GM21381 (cell line): ENCODE results near the gene SORBS2.

Experiments used
- ATAC-seq: cut with Tn5 transposase; IDR thresholded peaks from one replicate; pipeline ENCODE4 v1.9.1; 2021; ENCODE audit warnings: mild to moderate bottlenecking, moderate library complexity; ENCODE audit not compliant: unreplicated experiment

The SORBS2 gene

DNA sequence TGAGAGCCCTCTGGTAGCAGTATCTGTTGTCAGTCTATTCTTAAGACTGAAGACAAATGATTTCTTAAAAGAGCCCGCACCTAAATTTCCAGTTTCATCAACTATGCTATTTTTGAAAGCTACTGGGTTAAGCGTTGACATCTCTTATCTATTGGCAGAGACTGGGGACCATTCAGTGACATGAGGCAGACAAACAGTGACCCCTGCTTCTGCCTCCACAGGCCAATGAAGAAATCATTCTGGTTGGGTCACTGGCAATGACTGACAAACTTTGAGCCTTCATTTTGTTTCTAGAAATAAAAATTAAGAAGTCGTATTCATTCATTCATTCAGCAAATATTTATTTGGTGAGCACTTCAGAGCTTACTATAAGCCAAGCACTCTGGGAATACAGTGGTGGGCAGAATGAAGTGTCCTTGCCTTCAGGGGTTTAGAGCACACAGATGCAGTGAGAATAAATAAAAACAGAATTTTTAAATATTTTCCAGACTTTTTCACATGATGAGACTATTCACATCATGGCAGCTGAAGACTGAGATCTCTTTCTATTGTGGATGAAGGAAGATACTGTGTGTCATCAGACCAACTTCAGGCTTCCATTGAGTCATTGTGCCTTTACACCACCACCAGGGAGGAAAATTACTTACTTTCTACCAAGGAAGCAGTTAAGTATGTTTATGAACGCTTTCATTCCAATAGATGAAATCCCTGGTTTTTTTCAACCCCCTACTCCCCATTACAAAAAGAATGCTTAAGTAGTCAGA, 36.0 kb downstream of the SORBS2 start:
- ATAC-seq, result no peak

DNA sequence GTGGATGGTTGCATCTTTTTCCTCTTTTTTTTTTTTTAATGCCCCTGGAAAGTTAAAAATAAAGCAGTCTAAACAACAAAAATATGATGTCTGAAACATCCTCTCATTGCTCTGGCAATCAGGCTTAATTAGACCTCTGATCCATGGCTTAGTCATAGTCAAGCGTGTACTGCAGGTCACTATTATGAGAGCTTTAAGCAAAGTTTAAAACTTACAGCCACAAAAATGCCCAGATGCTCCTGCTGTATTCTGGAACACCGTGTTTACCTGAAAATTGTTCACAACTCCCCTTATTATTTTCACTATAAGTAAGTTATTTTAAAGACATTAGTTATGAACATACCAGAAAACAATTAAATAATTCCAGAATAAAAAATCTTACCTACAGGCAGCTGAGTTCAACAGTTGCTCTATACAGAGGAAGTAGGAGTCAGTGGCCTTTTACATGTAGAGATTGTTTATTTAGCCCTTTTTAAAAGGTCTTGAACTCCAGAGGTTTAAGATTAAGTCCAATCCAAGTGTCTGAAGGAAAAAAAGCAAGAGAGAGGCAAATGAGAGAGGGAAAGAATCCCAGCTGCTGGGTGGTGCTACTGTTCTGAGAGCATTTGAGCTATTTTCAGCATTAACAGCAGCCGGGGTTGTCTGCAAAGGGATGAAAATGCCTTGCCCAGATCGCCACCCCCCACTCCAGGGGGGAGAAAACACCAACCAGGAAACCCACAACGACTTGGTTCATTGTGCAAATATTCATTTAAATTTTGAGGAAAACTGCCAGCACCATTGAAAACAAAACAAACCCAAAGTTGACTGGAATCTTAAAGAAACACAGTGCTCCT, 36.9 kb downstream of the SORBS2 start:
- no peak for ATAC-seq

DNA sequence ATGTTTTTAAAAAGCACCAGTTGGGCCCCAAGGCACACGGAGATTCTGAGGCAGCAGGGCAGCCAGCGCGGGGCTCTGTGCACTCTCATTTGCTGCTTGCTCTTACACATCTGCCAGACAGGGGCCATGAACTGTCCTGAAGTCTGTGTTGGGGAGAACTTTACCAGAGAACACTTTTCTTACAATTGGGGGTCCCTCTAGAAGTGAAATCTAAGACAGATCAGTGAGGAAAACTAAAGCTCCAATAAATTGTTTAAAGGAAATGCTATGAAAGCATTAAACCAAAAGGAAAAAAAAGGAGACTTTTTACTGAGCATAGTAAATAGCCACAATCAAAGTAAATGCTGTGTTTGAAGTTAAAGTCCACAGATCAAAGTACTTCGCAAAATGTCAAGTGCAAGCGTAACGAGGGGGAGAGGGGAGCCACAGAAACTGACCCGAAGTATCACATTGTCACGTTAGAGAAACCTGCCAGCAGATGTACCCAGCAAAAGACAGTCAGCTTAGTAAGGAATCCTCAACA, 37.8 kb downstream of the SORBS2 start:
- ATAC-seq, result no peak

DNA sequence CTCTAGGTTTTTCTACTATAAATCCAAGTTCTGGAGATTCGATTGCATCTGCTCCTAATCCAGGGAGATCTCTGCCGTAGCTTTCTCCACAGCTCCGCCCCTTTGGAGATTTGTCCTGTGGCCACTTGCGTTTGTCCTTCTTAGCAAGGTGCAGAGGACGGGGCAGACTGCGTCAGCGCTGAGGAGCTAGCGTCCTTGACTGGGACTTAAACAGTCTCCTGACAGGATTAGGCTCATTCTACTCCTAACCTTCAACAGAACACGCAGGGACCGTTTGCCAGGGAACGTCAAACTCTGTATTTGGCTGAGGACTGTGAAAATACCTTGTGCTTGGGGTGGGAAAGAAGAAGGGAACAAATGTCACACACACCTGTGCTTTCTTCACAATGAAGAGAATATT, 38.6 kb downstream of the SORBS2 start:
- ATAC-seq, result no peak

DNA sequence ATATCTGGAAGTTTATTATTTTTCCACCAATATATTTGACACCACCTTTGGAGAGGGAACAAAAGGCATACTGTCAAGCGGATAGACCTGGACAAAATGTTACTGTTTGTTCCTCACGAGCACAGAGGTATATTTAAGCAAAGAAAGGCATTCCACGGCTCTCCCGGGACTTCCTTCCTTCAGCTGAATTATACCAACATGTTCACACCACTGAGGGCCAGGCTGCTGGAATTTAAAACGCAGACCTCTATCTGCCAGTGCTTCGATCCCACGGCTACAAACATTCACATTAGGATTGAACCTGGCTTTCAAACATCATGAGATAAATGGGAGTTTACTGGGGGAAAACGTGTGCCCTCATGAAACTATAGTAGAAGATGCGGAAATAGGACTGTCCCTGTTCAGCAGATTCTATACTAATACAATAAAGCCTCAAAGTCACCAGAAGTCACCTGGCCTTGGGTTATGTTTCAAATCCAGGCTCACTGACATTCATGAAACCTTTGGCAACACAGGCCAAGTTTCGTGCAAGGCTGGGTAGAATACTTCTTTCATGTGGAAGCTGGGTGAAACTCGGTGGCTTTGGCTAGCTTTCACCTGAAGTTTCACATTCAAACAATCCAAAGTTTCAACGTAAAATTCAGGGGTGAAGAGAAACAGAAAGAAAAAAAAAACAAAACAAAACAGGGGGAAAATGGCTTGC, 39.5 kb downstream of the SORBS2 start:
- ATAC-seq, result no peak

DNA sequence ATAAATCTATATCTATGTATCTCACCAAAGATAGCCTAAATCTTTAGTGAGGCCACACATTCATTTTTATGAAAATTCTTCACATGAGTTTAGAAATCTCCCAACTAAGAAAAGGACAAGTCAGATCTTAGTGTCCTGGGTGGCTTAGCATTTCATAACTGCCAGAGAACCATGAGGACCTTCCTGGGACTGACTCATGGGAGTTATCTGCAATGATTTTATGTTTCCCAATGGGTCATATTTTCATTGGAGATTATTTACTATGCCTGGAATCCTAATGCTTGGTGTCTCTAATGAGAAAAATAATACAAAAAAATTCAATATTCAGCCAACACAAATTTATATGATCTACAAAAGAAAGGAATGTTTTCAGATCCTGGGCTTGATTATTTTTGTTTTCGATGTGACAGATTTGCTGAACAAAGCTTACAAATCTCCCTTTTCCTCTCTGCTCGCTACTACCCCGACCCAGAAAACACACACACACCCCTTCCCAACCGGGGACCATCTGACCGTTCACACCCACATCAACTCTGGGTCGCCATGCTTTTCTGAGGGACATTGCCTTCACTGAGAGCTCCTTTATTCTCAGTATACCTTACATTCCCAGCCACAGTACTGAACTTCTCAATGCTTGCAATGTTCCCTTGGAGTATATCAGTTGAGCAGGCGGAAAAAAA, 40.1 kb downstream of the SORBS2 start:
- no peak for ATAC-seq

DNA sequence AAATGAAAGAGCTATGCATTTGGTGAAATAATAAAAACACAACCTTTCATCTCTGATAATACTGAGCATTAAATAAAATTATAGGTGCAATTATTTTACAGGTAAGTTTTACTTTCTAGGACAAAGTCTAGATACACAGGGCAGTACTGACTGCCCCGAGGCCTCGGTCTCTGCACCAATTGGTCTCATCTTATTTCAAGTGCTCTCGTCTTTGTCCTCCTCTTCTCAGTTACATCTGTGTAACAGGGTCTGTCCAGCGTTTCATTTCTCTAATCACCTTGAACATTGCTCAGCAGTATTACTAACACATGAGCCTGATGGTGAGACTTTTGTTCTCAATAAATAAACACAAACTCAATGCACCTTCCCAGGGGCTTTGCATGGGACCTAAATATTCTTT, 44.5 kb downstream of the SORBS2 start:
- no peak for ATAC-seq

DNA sequence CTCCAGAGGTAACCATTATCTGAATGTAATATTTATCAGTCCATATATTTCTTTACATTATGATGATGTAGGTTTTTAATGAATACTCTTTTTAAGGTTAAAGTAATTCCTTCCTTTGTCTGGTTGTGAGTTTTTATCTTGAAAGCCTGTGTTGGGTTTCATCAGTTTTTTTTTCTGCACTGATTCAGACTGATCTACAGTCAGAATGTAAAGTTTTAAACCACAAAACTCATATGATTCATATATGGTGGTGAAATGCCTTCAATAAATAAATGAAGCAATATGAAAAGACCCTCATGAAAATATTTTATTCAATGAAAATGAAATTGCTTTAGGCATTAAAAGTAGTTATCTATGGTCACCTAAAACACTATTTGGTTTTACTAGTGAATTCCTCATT, 47.1 kb downstream of the SORBS2 start:
- ATAC-seq, result no peak

DNA sequence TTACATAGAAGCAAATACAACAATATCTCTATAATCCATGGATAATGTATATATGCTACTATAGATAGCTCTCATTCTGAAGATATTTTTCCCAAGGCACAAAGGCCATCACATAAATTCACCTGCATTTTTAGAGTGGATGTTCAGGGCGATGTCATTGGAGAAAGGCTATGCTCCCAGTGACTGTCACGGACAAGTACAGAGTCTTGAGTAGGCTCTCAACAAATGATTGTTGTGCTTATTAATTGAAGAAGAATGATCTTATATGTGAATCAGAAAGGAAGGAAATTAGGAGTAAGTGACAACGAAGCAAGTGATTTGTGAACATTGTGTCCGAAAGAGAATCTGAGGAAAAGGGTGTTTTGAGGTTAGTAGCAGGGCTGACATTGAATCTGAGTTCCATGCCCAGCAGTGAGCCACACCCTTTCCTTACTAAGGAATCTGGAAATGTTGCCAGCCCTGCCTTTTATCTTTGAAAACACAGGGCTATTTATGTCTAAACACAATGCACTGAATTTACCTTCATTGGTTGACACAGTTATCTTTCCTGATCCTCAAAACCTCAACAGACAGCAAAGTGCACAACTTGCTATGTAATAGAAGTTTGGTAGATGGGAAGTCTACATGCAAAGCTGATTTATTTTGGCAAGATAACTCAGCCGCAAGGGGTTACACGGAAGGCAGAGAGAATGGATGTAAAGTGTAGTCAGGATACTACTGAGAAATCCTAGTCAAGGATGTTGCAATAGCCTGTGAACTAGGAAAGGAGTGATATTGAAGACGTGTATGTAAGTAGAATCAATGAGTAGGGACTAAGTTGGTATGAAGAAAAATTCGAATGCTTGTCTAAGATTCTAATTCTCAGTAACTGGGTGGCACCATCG, 50.4 kb downstream of the SORBS2 start:
- no peak for ATAC-seq

DNA sequence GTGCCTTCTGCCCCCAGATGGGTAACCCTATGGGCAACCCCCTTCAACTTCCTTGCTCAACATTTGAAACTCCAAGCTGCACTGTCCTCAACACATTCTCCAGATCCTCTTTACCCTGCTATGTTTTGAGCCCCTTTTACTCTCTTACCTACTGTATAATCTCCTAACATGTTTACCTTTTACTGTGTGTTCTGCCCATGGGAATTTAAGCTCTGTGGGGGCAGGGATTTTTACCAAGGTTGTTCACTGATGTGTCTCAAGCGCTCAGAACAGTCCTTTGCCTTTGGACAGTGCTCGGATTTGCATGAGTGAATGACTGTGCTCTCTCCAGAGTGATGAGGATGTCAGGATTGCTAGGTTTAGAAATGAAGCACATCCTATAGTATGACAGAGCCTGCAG, 53.2 kb downstream of the SORBS2 start:
- ATAC-seq, result no peak

DNA sequence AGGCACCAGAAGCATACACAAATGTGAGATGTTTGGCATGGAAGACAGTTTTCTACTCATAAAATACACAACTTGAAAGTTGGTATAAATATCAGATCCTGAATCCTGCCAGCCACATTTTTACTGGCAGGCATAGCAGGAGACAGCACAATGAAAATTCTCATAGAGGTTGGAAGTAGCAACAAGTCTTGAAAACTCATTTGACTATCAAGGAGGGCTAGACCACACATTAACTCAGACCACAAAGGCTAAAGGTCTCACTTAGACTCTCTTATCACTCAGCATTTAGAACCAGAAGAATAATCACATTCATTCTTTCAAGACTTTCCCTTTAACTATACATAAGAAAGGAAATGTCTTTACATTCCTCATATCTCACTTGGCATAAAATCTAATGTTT, 56.5 kb downstream of the SORBS2 start:
- no peak for ATAC-seq

DNA sequence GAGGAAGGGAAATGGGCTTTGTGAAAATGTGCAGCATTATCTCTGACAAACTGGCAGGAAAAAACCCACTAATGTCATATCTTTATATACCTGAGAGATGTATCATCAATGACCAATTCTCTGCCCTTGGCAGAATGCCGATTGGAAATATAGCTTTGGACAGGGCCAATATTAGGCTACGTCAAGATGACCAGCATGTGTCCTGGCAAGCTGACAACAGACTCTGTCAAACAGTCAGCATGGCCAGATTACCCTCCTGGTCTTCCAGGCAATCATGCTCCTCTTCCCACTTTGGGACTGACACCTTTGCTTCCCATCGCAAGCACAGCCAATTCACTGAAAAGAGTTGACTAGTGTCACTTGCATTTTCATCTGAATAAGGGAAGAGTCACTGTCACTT, 57.0 kb downstream of the SORBS2 start:
- ATAC-seq, result no peak

DNA sequence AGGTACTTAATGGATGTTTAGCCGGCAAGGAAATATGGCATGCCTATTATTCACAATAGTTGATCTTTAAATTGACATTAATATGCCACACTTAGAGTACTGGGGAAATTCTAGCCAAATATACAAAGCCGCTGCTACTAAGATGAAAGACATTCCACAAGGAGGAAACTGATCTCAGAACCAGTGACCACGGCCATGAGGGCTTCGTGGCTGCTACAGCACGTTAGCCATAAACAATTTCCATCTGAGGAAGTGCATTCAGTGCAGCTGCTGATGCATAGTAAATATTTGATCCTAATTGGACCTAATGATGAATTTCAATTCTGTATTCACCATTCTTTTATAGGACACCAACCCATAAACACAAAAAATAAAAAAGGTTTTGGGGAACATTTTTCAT, 59.1 kb downstream of the SORBS2 start:
- no peak for ATAC-seq

DNA sequence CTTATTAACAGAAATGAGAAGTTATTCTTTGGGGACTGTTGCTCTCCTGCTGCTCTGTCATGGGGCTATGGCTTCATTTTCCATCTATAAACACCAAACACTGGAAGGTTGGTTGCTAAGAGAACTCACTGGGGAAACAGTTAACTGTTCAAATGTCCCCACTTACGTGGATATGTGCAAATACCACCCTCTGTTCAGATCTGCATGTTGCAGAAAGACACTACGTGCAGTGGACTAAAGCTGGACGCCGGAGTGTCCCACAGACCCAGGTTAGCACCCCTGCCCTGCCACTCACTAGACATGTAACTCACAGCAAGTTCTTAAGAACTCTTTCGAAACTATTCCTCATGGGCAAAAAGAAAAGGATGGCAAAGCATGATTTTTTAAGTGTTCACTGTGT, 62.1 kb downstream of the SORBS2 start:
- ATAC-seq, result no peak

DNA sequence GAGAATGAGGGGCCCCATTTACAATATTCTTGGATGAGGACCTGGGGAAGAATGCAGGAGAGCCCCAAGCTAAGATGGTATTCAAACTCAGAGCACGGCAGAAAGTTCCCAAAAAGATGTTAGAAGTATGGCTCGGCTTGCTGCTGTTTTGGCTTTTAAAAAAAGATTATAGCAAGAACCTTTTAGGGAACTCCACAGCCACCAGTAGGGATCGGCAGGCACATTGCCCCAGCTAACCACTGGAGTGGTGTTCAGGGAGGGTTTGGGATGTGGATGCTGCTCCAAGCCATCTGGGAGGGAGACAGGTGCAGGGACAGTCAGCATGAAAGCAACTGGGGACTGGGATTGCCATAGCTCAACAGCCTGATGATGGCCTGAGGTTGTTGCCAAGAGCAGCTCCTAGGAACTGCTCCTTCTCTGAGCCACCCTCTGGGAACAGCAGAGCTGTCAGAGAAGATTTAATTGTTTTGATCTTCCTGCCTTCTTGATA, 63.0 kb downstream of the SORBS2 start:
- no peak for ATAC-seq

DNA sequence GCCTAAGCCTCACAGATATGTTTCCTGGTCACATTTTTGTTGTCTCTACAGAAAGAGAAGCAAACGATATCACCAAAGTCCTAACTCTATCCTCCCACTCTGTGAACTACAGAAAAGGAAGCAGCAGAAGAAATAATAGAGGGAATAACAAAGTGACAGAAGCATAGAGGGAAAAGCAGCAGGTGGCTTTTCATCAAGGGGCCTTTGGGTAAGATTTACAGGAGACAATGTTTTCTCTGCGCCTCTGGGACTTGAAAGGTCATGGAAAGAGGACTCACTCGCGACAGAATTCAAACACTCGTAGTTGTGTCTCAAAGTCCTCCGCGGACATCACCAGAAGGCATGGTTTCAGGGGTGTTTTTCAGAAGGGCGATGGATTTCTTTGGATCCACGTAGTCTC, 66.1 kb downstream of the SORBS2 start:
- no peak for ATAC-seq

DNA sequence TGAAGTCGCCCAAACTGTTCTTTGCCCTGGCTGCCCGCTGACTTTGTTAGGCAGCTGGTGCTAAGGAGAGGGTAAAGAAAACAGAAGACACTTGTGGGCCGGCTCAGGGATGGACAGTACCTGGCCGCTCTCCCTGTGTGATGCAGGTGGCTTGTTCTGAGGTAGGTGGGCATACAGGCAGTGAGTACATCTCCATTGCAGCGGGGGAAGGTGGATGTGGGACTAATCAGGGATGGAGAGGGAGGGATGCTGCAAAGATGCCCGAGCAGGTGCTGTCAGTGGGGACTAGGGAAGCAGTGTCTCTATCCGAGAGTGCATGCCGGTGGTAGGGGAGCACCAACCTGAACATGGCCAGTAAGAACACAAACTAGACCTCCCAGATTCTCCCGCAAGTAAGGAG, 67.0 kb downstream of the SORBS2 start:
- ATAC-seq, result no peak

DNA sequence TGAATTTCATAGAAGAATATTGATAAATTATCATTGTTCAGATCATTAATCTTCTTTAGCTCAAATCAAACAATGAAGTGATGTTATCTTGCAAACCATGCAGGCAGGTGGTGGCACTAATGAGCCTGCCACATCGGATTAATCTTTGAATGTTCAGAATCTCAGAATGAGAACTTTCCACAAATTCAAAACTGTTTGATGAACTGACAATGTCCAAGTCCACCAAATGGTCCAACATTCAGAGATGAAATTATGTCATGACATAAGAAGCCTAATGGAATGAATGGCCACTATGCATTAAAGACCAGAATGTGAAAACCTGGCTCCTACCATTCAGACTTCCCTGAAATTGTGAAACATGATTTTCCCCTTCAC, 67.5 kb downstream of the SORBS2 start:
- ATAC-seq, result no peak

DNA sequence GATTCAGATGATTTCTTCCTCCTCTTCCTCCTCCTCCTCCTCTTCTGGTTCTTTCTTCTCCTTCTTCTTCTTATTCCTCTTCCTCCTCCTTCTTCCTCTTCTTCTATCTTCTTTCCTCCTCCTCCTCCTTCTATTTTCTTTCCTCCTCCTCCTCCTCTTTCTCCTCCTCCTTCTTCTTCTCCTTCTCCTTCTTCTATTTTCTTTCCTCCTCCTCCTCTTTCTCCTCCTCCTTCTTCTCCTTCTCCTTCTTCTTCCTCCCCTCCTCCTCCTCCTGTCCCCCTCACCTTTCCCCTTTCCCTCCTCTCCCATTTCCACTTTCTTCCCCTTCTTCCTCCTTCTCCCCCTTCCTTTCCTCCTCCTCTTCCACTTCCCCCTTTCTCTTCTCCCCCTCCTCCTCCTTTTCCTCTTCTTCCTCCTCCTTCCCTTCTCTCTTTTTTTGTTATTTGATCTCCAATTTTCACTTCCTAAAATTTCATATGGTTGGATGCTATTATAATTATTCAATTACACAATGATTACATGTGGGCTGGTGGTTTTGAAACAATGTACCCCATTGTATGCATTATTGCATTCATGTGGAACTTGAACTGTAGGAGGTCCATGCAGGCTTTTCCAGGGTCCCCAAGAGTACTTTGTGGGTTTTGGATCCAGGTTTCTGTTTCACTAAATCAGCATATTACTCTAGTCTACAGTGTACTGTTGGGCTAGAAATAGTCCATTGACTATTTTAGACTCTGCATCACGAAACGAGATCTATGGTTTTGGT, 68.1 kb downstream of the SORBS2 start:
- no peak for ATAC-seq
